OCI-LY3 (cell line): Measurements from ENCODE around the gene VPS45.

Source experiments
- CTCF ChIP-seq: fragments of 200-600, 300-600 bp; sonication (generic); IDR thresholded peaks from 2 replicates; pipeline ENCODE4 v1.5.1; 2014; ENCODE audit warnings: antibody characterized with exemption, low read length, low read depth
- EZH2phosphoT487 ChIP-seq: fragments of 200-600 bp; shearing (Covaris generic); IDR thresholded peaks from 2 replicates; pipeline ENCODE4 v1.6.1; 2018; ENCODE audit warnings: antibody characterized with exemption, mixed run types, low read depth

GRCh38 chr1:150134537-150134936 is 67.0 kb downstream of the VPS45 start:
- no peak for TF ChIP-seq CTCF
- no peak for TF ChIP-seq EZH2phosphoT487
